NCI-H1930 (cell line): Measurements from ENCODE around the gene RHOA.

Experiments
- DNase-seq, 2 experiments: peaks; one replicate each; lab custom pipeline; 2025; lab: John Stamatoyannopoulos, UW

The RHOA gene

DNA sequence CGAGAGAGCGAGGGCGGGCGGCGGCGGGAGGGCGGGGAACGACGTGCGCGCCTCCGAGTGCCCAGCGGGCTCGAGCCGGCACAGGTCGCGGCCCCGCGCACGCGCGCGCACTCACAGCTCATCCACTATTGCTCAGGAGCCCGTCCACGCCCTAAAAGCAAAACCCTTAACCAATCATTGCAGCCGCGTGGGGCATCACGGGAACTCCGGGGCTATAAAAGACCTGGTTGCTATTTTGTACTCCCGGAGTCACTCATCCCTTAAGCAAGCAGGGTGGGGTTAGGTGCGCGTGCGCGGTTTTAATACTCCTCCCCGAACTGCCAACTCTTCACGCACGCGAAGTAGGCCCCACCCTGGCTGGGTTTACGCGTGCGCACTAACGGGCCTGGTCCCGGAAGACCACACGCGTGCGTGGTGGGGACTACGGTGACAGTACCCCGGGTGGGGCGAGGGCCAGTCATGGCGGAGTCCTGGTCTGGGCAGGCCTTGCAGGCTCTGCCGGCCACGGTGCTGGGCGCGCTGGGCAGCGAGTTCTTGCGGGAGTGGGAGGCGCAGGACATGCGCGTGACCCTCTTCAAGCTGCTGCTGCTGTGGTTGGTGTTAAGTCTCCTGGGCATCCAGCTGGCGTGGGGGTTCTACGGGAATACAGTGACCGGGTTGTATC is at the start of gene RHOA, which contains the start of gene TCTA:
TSS of gene RHOA (minus strand) at position 9 of the 664 bp plus-strand sequence. CDS start 36,387 bp downstream, outside the sequence.
TSS of gene TCTA (plus strand) at position 456 of the 664 bp plus-strand sequence. CDS start at position 460, 4 bp downstream.
- peak; percentile 96 to 97 for DNase-seq

DNA sequence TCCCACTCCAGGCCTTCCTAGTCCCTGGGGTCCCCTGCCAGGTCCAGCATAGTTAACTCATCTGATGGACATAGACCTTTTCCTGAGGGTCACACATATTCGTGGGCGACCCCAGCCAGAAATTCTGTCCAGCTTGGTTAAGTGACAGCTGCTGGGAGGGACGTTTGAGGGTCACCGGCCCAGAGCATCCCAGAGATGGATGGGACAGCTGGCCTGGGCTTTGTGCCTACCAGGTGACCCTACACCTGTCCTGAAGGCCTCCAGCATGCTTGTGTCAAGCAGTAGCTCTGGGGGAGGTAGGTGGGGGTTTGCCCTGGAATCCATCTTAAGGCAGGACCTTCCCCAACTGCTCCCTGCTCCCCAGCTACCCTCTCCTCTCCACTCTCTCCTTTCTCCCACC is 49.2 kb upstream of the RHOA start:
- no peak for DNase-seq

DNA sequence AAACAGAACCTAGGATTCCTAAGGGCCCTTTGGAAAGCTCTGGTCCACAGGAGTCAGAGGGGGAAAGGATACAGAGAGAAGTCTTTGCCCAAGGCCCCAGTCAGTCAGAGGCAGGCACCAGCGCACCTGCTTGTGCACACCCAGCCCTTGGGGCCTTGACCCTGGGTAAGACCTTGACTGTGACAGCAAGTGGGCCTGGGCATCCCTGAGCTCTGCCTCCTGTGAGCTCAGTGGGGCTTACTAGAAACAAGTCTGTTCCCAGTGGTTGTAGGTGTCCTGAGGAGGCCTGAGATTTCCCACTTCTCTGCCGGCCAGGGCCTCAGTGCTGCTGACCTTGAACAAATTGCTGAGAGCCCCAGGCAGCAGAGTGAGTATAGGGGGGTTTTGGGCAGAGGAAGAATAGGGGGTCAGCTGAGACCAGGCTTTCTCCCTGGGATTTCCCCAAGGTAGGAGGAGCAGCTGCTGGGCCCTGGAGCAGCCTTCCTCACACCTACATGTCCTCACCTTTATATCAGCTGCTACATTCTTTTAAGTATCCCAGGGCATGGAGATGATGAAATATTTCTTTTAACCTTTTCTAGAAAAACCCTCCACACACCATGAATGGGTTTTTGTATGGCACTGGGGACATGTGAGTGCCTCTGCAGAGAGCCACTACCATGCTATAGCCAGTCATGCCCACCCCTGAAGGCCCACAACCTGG is 48.6 kb upstream of the RHOA start:
- no peak for DNase-seq

DNA sequence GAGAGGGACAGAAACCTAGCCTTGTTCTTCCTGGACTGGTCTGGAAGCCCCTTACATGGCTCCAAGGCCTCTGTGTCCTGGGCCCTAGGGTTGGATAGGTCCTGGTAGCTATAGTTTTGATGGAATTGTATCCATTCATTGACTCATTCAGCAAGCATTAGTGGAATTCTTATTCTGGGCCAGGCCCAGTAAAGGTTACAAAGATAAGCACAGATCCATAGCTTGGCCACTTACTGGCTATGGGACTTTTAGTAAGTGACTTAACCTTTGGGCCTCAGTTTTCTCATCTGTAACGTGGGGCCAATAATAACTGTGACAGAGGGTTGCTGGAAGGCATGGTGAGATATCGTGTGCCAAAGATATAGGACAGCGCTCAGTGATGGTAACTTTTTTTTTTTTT is 44.7 kb upstream of the RHOA start:
- DNase-seq: no peak

DNA sequence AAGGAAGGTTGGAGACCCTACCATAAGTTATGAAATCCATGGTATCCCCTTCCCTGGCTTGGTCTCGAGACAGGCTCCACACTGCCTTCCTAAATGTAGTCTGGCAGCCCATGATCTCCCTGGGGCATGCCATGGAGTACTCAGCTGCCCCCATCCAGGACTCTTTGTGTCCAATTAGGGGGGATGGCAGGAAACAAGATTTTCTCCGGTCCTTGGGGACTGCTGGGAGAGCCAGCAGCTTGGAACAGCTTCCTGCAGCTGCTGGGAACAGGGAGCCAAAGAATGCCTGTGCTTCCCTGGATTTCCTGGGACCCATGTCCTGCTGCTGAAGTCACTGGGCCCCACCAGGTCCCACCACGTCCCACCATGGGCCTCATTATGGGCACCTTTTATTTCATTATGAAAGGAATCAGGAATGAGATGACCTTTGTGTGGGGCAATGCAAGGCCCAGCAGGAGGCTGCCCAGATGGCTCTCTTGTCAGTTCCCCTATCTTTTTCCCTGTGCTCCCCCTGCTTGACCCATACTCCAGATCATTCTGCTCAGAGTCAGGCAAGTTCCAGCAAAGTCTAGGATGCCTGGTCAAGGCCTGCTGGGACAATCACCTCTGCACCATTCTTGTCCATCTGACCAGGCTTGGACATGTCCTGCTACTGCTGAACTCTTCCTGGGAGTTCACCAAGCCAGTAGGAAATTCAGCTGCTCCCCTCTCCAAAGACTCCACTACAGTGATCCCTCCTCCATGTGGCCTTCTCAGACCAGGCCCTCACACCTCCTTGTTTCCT is 43.3 kb upstream of the RHOA start:
- no peak for DNase-seq

DNA sequence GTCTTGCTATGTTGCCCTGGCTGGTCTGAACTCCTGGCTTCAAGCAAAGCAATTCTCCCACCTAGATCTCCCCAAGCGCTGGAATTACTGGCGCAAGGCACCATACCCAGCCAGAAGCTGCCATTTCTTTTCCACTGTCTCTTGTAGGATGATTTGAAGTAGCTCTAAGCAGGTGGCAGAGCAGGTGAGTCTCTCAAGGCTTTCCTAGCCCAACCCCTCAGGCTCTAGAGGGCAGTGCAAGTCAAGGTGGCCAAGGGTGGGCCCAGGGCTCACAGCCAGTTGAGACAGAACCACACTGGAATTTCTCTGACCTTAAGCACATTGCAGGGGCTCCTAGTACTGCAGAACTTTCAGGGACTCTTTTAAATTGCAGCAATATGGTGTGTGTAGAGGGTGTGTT is 42.7 kb upstream of the RHOA start:
- DNase-seq: no peak

DNA sequence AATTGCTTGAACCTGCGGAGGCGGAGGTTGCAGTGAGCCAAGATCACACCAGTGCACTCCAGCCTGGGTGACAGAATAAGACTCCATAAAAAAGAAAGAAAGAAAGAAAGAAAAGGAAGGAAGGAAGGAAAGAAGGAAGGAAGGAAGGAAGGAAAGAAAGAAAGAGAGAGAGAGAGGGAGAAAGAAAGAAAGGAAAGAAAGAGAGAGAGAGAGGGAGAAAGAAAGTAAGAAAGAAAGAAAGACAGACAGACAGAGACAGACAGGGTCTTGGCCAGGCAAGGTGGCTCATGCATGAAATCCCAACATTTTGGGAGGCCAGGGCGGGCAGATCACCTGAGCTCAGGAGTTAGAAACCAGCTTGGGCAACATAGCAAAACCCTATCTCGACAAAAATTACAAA is 41.8 kb upstream of the RHOA start:
- DNase-seq: no peak

DNA sequence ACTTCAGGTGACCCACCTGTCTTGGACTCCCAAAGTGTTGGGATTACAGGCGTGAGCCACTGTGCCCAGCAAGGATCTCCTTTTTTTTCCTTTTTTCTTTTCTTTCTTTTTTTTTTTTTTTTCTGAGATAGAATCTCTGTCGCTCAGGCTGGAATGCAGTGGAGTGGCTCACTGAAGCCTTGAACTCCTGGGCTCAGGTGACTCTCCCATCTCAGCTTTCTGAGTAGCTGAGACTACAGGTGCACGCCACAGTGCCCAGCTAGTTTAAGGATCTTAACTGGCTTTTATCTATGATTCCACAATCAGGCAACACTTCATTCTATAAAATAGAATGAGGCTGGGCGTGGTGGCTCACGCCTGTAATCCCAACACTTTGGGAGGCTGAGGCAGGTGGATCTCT is 33.6 kb upstream of the RHOA start:
- no peak for DNase-seq

DNA sequence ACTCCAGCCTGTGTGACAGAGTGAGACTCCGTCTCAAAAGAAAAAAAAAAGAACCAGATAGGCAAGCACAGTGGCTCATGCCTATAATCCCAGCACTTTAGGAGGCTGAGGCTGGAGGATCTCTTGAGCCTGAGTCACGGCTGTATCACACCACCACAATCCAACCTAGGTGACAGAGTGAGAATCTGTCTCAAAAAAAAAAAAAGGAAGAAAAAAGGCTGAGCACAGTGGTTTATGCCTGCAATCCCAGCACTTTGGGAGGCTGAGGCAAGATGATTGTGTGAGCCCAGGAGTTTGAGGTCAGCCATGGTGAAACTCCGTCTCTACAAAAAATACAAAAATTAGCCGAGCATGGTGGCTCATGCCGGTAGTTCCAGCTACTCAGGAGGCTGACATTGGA is 23.0 kb upstream of the RHOA start:
- DNase-seq: no peak

DNA sequence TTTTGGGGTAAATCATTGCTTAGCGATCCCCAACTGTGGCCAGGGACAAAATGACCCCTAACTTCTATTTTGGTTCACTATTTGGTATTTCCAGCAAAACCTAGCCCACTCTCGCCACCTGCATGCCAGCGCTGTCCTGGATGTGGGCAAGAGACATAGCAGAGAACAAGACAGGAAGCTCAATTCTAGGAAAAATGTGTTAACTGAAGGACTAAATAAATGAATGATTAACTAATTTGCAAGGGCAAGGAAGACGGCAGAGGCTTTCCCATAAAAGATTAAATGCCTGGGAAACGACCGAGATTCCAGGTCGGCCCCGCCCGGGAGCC is 16.9 kb upstream of the RHOA start:
- DNase-seq: no peak

DNA sequence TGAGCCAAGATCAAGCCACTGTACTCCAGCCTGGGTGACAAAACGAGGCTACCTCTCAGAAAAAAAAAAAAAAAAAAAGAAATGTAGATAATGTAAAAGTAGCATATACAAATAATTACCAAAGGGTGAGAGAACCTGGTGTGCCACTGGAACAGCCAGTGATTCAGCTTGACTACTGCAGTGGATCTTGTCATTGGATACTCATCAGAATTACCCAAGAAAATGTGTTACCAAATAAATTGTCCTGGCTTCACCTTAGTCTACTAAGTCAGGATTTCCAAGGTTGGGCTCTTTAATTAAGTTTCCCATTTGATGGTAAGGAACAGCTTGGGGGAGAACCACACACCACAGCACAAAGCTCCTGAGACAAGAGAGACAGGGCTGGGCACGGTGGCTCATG is 15.8 kb upstream of the RHOA start:
- DNase-seq: no peak

DNA sequence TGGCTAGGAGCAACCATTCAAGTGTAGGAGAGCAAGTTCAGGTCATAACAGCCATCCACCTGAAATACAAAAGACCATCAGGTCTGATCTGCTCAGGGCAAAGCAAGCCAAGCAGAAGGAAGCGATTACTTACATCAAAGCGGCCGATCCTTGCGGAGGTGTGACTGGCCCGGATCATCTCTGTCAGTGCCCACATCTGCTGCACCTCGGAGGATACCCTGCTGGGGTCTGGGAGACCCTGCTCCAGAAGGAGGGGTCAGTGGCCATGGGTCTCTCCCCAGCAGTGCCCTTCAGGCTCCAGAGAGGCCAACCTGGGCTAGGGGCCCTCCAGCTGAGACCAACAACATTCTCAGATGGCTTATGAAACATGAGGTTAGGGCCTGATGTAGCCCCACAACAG is 13.0 kb upstream of the RHOA start:
- no peak for DNase-seq

DNA sequence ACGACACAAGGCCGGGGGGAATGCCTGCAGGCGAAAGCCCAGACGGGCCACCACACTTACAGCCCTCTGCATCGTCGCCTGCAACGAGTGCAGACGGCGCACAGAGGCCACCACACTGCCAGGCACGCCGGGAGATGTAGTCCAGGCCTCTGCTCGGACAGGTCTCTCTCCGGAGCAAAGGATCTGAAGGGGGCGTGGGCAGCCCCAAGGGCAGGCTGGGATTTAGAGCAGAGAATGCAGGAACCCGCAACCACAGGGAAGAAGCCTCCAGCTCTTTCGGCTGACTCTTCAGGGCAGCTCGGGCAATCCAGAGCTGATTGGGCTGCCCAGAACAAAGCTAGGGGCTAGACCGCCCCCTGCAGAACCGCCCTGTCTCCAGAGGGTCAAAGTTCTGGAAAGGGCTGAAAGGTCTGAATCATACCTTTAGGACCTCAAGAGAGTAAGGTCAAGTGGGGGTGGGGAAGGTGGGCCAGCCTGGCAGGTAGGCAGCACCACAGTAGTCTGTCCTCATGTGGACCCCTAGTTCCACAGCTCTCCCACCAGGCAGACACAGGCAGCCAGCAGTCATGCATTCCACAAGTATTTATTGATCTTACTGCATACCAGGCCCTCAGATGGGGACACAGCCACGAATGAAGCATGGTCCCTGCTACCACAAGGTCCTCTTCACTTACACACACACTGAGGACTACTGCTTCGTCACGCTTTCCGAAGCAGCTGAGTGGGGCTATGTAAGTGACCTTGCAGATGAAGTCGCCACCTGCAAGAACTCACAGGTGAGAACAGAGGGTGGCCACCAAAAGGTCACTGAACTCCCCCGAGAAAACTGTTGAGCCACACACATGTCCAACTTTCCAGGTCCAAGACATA is 10.8 kb upstream of the RHOA start, which contains the start of gene AMT:
TSS of gene AMT (minus strand) at position 95 of the 870 bp plus-strand sequence. CDS start at position 72, 23 bp downstream.
- no peak for DNase-seq

DNA sequence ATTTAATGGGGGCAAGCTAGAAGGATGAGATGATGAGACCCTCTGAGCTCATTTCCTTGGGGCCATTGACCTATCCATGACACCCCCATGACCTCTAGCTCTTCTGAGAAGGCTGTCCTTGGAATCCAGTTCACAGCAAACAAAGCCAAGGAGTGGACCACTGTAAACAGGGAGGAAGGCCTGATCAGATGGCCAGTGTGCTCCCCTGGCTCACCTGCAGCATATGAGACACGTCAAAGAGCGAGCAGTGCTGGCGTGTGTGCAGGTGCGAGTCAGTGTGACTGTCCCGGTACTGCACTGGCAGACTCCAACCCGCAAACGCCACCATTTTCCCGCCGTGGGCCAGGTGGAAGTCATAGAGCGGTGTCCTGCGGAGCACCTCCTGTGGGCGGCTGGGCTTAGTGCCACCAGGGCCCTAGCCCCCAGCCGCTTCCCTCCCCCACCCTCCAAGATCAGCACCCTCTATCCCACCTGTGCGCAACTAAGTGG is 10.2 kb upstream of the RHOA start:
- DNase-seq: no peak

DNA sequence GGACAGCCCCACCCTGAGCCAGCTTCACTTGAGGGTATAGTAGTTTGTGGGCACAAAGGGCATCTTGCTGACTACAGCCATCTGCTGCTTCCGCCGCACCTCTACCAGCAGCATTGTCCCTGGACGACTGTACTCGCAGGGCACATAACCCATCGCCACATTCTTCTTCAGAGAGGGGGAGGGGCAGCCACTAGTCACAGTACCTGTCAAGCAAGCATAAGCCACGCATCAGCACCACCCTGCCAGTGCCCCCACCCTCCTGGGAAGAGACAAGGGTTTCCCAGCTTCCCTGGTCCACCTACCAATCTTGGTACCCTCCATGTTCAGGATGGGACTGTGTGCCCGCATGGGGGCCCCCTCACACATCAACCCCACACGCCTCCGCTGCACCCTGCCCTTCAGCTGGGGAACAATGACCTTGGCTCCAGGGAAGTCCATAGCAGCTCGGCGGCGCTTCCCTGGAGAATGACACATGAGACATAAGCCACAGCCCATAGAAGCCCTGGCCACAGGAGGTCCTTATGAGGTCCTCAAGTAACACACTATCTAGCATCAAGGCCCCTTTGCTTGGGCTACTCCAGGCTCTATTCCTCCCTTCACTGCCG is 5.8 kb upstream of the RHOA start:
- no peak for DNase-seq

DNA sequence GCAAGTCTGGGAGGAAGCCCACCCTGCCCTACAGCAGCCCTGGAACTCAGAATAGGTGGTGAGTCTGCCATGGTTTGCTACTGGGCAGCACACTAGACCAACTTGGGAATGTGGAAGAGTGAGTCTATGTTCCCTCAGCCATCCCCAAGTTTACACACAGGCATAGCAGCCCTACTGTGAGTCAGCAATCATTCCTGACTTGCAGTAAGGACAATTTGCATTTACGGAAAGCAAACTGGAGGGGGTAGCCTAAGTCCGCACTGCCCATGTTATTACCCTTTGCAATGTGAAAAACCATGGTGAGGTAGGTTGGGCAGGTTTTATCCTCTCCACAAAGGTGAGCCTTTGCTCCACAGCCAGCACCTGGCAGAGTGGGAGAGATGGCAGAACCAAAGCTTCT is 5.1 kb upstream of the RHOA start:
- no peak for DNase-seq

DNA sequence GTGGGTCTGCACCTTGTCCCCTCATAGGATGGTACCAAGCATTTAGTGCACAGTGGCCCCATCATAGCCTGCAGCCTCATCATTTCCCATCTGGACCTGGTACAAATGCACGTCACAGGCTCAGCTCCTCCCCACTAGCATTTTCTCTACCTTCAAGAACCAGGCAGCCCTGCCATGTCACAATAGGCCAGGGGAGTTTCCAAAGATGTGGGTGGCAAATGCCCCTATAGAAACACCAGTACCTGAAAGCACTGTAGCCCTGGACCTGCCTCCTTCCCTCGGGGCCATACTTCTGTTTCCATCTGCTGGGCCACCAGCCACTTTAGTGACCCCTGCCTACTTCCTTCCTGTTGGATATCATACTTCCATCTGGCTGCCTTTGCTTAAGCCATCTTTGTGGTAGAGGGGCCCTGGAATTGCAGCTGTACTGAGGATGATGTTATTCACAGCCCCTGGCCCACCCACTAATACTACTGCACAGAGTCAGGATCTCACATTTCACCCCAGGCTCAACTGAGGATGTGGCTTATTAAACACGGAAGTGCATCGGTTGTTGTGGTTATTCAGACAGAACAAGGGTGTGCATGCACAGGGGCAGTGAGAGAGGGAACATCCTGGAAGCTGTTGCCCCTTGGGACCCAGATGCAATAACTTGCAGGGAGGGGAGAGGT is 4.3 kb upstream of the RHOA start:
- DNase-seq: no peak

DNA sequence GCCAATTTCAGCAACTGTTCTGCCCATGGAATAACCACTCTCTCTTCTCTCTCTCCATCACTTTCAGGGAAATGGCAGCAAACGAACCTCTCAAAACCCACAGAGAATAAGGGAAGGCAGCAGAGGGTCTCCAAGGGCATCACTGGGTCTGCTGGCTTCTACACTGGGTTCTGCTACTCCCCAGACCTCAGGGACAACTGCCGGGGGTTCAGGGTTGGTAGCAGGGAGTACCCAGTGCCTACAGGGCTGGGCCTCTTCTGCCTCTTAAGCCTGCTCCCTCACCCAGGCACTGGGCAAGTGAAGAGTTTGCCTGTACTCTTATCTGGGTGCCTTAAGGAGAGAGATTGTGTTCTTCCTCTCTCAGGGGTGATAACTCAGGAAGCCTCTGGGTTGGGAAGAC is 3.0 kb upstream of the RHOA start:
- no peak for DNase-seq

DNA sequence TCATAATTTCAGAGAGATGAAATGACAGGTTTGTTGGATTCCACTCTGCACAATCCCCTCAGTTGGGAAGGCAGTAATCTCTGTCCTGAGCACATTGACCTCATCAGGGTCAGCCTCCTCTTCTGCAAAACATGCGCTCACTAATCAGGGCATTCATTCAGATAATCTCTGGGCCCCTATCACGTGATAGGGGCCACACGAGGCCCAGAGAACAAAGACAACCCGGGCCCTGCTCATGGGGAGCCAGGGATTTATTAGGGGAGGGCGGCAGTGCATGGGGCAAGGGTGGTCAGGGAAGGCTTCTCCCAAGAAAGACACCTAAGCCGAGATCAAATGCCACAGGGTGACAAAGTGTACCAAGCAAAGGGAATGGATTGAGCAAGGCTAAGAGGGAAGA is 1.6 kb upstream of the RHOA start:
- DNase-seq: no peak

DNA sequence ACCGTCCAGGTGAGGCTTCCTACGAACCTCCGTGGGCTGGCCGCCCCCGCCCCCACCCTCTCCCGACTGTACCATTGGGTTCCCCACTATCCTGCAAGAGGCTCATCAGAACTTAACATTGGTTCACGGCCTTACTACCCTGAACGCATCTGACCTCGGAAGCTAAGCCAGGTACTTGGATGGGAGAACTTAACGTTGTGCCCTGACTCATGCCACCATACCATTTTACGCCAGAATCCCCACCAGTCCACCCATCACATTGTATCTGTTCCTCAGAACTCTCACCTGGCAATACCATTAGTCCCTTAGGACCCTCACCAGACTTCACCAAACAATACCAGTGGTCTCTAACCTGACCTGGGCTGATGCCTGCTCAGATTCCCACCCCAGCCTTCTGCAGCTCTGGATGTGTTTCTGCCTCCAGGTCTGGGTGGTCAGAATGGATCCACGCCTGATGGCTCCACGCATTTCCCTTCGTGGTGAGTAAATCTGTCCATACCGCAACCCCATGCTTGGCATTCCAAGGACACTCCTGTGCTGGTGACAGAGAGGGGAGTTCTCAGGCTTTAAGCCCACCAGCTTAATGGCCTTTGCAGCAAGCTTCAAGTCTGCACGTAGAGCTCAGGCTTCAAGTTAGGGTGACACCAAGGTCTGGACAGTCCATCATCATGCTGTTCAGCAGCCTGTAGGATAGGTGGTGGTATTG is 1.0 kb upstream of the RHOA start:
- no peak for DNase-seq
